HG03135 (cell line): Measurements from ENCODE around the gene EEF1AKMT4.
A peak's percentile ranks its signal among the peaks of the same experiment; 100 is the strongest.

ENCODE experiments used
- ATAC-seq: cut with Tn5 transposase; IDR thresholded peaks from one replicate; pipeline ENCODE4 v1.9.1; 2021; ENCODE audit warnings: mild to moderate bottlenecking, moderate library complexity; ENCODE audit not compliant: unreplicated experiment

Gene EEF1AKMT4

DNA sequence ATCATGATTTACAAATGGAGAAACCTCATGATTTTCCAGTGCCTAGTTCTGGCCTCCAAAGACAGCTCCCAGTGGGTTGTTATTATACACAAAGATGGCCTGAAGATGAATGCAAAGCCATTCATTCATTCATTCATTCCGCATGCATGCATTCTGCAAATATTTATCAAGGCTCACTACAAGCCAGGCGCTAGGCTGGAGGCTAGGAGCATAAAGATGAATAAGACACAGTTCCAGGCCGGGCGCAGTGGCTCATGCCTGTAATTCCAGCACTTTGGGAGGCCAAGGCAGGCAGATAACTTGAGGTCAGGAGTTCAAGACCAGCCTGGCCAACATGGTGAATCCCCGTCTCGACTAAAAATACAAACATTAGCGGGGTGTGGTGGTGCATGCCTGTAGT lies 47.1 kb downstream of the EEF1AKMT4 start:
- no peak for ATAC-seq

DNA sequence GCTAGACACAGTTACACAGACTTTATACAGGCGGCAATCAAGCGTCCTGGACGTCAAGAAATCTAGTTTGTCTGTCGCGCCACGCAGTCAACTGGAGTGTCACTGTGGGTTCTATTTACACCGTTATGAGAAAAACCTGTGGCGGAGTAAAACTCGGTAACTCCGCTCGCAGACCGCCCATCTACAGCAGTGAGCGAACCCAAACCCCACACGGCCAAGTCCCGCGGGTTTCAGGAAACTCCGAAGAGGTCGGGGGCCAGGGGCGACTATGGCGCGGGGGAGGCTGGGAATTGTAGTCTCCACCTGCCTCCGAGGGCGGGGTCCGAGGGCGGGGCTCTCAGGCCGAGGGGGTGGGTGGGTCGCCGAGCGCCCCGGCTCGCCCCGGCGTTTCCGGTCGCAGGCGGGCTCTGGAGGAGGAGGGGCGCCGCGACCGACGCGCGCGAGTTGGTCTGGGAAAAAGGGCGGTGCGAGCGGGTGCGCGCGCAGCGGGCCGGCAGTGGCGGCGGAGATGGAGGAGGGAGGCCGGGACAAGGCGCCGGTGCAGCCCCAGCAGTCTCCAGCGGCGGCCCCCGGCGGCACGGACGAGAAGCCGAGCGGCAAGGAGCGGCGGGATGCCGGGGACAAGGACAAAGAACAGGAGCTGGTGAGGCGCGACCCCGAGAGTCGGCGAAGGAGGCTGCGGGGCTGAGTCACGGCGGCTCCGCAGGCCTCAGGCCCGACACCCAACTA lies 49.5 kb downstream of the EEF1AKMT4 start, which contains the start of gene PSMD2:
Gene PSMD2, plus strand, starts transcription at position 483 of the 729 bp plus-strand sequence. Its CDS starts 26 bp downstream, at position 509.
- ATAC-seq, result peak; percentile 92

DNA sequence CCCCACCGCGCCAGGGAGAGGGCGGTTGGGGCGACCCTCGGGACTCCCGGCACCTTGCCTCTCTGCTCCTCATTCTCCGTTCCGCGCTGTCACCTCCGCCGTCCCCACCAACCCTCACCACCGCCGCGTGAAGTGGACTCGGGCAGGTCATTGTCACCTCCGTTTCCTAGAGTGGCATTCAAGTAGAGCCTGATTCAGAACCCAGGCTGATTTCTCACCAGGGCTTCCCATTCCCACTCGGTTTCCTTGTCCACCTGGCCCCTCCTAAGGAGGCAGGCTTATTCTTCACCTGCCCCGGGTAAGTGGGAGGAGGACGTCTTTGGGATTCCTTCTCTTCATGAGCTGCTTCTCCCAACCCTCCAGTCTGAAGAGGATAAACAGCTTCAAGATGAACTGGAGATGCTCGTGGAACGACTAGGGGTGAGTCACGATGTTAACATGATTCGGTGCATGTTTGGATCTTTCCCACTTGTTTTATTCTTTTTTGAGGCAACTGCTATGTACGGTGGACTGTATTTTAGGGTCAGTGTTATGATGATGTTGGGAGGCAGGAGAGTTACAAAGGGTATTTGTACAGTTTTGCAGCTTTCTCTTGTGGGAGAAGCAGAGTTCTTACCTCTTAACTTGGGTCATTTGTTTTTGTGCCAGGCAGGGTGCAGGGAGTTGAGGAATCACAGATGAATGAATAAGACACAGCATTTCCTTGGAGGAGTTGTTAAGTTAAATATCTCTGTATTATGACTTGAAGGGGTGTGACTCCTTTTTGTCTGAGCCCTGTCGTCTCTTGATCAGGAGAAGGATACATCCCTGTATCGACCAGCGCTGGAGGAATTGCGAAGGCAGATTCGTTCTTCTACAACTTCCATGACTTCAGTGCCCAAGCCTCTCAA lies 50.3 kb downstream of the EEF1AKMT4 start:
- ATAC-seq, result no peak

DNA sequence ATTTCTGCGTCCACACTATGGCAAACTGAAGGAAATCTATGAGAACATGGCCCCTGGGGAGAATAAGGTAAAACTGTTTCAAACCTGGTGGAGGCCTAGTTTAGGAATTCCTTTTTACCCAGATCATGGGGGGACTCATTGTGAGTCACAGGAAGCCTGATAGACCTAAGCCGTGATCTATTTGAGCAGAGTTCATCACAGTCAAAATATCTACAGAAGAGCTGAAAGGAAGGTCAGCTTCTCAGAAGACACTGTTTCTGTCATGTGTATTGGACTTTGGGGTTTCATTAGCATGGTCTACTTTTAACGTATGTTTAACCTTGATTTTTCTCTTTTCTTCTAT lies 50.9 kb downstream of the EEF1AKMT4 start:
- no peak for ATAC-seq

DNA sequence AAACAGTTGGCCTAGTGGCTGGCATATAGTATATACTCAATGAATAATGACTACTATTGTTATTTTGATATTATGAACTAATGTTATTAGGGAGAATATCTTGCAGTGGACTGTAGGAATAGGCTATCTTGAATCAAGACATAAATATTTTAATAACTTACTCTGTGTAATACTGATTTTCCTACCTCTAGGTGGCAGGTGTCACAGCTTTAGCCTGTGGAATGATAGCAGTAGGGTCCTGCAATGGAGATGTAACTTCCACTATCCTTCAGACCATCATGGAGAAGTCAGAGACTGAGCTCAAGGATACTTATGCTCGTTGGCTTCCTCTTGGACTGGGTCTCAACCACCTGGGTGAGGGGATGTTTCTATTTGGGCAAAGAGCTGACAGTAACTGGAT lies 56.1 kb downstream of the EEF1AKMT4 start:
- ATAC-seq, result no peak

DNA sequence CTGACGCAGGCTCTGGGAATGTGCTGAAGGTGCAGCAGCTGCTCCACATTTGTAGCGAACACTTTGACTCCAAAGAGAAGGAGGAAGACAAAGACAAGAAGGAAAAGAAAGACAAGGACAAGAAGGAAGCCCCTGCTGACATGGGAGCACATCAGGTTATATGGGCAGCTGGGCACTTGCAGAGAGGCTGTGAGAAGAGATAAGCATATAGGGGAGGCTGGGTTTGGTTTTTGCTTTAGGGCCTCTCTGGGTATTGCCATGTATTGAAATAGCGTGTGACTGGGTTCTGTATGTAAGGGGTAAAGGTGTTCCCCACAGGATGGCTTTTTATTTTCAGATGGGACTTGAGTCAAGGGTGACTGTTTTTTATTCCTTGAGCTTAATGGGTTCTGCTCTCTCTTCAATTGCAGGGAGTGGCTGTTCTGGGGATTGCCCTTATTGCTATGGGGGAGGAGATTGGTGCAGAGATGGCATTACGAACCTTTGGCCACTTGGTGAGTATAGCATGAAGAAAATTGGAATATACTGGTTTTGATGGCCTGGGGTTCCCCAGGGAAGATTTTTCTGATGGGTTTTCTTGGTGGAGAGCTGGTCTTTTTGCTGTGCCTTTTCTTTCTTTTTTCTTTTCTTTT lies 57.0 kb downstream of the EEF1AKMT4 start:
- no peak for ATAC-seq

DNA sequence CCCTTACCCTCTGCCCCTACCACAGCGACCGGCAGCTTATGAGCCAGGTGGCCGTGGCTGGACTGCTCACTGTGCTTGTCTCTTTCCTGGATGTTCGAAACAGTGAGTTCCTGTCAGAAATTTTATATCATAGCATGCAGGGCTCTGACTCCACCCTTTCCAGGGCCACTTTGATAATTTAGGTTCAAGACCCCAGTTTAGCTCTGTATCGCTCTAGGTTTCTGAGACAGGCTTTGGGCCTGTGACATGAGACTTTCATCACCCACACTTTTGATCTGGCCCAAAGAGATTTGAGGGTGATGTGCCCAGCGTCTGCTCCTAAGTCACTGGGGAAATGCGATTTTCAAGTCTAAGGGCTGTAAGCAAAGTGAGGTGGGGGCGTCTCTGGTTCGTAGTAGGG lies 58.4 kb downstream of the EEF1AKMT4 start:
- no peak for ATAC-seq
